Measurements from ENCODE around the gene TNFAIP8.
A peak's percentile ranks its signal among the peaks of the same experiment; 100 is the strongest.

TNFAIP8 gene

DNA sequence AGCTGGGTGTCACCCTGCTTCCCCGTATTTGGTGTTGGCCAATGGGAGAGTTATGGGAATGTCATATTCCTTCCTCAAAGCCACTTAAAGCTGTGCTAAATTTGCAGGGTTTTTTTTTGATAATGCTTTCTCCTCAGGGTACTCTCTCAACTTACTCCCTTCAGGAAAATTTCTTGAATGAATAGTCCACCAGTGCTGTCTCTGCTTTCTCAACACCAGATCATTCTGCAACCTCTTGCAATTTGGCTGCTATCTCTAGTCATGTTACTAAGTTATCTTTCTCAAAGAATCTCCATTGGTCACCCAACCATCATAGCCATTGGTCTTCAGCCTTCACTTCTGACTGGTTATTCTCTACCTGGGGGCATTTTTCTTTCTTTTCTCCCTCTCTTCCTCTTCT lies 13.4 kb upstream of the TNFAIP8 start:
- in situ Hi-C loops (cut with HindIII; ENCODE audit: low pct_ligation_motif_present, low pct_unique_long_range_greater_than_20kb, low sequenced_read_pairs): no loop called here
- no peak for DNase-seq

DNA sequence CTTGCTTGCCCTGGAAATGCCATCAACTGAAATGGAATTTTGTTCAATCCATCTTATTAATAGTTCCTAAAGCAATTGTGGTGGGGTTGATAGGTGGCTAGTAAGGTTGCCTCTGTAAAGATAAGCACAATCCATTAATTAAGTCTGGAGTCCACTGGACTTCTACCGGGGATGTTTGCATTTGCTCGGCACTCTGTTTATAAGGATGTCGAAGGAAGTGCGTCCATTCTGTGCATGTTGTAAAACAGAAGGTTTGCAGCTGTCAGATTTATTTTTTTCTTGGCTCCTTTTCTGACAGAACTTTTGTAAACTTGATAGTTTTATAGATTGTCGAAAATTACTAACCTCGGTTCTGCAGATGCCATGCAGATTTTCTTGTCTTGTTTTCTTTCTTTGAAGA lies 12.8 kb upstream of the TNFAIP8 start:
- no peak for DNase-seq
- in situ Hi-C loops (cut with HindIII; ENCODE audit: low pct_ligation_motif_present, low pct_unique_long_range_greater_than_20kb, low sequenced_read_pairs): no loop called here

DNA sequence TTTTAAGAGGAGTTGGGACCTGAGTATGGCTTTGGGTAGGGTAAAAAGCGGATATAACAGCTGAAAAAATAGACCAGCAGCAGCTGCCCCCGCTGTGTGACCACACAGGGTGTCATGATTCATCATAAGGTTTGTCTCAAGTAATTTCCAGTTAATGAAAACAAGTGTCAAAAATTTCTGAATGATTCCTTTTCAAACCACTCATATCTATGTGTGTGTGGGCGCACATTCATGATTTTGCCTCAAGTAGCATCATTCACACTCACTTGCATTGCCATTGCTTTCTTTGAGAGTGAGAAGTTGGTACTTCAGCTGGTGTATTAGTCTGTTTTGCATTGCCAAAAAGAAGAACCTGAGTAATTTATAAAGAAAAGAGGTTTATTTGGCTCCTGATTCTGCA lies 12.1 kb upstream of the TNFAIP8 start:
- in situ Hi-C loops (cut with HindIII; ENCODE audit: low pct_ligation_motif_present, low pct_unique_long_range_greater_than_20kb, low sequenced_read_pairs): no loop called here
- DNase-seq: no peak

DNA sequence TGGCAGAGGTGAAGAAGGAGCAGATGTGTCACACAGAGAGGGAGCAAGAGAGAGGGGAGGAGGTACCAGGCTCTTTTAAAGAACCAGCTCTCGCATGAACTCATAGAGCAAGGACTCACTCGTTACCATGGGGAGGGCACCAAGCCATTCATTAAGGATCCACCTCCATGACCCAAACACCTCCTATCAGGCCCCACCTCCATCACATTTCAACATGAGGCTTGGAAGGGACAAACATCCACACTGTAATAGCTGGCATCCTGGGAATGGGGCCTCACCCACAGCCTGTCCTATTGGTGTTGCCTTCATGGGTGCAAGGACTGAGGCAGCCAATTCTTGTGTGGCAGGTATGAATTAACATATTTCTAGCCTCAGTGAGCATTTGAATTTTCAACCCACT lies 11.6 kb upstream of the TNFAIP8 start:
- DNase-seq: no peak
- in situ Hi-C loops (cut with HindIII; ENCODE audit: low pct_ligation_motif_present, low pct_unique_long_range_greater_than_20kb, low sequenced_read_pairs): no loop called here

DNA sequence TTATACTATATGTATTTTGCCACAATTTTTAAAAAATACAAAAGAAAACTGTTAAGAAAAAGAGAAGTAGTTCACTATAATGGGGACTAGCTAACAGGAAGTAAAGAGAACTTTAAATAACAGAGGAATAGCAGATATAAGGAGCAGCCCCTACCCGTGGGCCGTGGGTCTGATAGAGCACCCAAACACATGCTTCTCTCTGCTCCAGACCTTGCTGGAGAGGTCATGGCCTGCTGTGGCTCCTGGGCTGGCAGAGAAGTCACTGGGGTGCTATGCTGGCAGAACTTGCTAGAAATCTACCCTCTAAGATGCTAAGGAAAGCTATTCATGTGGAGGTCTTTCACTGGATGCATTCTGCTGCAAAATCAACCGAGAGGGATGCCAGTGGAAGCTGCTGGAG lies 10.0 kb upstream of the TNFAIP8 start:
- in situ Hi-C loops (cut with HindIII; ENCODE audit: low pct_ligation_motif_present, low pct_unique_long_range_greater_than_20kb, low sequenced_read_pairs): no loop called here
- DNase-seq: no peak

DNA sequence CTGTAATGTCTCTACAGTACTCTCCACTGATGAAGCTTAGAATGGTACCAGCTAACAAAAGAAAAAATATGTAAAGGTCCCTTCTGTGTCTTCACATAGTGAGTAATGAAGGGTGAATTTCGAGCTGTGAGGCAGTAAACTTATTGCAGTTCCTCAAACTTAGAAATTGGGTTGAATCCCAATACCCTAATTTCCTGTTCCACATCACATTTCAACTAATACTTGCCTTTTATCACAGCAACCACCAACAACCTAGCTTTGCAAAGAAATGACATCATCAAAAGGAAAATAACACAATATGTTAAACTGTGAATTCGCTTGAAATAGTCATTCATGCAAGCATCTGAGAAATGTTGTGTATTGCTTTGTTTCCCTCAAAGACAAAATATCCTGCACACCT lies 9.4 kb upstream of the TNFAIP8 start:
- DNase-seq: no peak
- in situ Hi-C loops (cut with HindIII; ENCODE audit: low pct_ligation_motif_present, low pct_unique_long_range_greater_than_20kb, low sequenced_read_pairs): no loop called here

DNA sequence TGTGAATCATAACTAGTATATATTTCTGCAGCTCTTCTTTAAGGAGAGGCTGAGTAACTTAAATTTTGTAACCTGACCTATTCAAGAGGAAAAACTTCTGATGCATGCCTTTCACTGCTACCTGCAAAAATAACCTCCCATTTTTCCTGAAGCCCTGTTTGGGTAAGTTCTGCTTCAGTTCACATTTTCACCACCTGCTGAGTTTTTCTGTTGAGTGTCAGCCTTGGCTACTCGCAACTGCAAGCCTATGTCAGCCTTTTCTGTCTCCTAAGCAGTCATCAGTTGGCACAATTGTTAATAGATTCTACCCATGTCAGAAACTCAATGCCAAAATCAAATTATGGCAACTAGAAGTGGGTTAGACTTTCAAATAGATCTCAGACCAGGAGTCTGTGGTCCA lies 8.2 kb upstream of the TNFAIP8 start:
- in situ Hi-C loops (cut with HindIII; ENCODE audit: low pct_ligation_motif_present, low pct_unique_long_range_greater_than_20kb, low sequenced_read_pairs): no loop called here

DNA sequence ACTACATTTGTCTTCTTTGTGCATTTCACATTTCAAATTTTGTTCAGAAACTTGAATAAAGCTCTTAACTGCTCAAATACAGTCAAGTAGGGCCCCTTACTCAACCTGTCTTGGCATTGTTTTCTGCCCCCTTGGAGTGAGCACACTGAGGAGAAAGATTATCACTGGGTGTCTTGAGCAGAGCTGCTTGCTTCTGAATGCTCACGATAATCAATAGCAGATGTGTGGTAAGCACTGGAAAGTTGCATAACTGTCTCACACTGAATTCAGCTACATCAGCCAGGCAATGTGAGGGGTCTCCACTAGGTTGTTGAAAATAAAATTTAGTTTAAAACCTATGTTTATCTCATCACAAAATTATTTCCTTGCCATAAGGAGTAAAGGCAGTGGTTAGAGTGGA lies 7.8 kb upstream of the TNFAIP8 start:
- no peak for DNase-seq
- in situ Hi-C loops (cut with HindIII; ENCODE audit: low pct_ligation_motif_present, low pct_unique_long_range_greater_than_20kb, low sequenced_read_pairs): no loop called here

More for the DNA sequence above, 8.2 kb upstream of the TNFAIP8 start:
- DNase-seq: peak; percentile 21

DNA sequence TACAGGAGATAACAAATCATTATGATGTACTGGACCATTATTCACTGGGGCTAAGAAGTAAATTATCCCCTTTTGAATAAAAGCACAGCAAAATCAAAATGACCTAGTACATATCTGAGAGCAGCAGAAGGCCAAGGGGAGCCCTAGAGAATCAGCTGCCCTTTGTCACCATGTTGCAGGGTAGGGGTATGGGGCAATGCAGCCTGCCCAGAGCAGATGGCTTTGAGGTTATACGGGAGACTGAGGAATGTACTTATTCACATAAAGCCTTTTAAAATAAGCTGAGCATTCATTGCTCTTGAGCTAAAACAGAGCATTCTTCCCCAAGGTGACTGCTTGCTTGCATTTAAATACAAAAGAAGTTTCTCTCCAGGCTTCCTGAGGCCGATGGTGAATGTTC lies 2.6 kb upstream of the TNFAIP8 start:
- in situ Hi-C loops (cut with HindIII; ENCODE audit: low pct_ligation_motif_present, low pct_unique_long_range_greater_than_20kb, low sequenced_read_pairs): no loop called here
- DNase-seq: no peak

DNA sequence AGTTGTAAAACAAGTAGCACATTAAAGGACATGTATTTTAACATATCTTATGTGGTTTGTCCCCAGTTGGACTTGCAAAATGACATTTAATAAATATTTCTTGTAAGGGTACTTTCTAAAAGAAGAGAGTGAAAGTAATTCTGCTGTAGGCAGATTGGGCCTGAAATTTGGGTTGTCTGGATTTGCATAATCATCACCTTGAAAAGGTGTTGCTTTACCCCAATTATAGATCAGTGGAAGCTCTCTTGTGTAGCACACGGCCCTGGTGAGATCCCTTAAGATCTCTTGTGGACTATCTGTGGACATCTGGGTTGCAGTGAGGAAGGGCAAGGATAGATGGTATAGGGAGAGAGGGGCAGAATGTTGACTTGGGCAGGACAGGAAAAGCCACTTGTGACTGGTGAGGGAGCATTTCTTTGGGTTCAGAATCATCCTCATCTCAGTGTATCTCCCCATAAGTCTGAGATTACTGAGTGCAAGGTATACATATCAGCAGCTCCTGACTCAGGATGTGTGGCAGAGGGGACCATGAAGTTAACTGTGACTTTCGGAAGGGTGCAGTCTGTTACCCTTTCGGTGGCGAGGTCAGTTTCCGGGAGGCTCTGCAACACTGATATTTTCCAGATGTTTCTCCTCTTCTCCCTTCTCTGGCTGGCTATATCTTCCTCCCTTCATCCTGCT lies 2.0 kb upstream of the TNFAIP8 start:
- in situ Hi-C loops (cut with HindIII; ENCODE audit: low pct_ligation_motif_present, low pct_unique_long_range_greater_than_20kb, low sequenced_read_pairs): no loop called here

DNA sequence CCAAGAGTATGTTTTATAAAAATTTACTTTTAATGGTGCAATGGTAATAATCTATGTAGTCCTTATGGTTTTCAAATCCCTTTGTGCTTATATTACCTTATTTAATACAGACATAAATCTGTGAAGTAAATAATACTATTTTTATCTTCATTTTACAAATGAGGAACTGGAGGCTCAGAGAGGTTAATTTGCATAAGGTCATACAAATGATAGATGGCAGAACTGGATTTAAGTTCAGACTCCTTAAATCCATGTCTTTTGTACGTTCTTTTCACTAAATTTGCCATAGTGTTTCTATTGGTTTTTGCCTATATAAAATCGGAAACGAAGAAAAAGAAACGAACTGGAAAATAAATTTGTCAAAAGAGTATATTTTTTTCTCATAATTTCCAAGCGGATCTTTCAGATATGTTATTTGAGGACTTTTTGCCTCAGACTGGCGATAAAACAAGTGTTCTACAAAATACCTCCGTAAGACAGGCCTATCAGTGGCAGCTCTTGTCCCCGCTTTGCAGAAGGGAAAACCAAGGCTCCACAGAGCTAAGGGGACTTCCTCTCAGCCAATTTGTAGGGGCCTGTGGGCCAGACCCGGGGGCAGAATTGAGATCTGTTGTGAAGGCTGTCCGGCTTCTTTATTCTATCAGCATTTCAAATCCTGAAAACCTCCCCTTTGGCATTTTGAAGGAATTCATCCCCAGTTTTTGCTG lies 1.1 kb upstream of the TNFAIP8 start:
- in situ Hi-C loops (cut with HindIII; ENCODE audit: low pct_ligation_motif_present, low pct_unique_long_range_greater_than_20kb, low sequenced_read_pairs): no loop called here
- DNase-seq: no peak

More for the DNA sequence above, 2.0 kb upstream of the TNFAIP8 start:
- DNase-seq: no peak

DNA sequence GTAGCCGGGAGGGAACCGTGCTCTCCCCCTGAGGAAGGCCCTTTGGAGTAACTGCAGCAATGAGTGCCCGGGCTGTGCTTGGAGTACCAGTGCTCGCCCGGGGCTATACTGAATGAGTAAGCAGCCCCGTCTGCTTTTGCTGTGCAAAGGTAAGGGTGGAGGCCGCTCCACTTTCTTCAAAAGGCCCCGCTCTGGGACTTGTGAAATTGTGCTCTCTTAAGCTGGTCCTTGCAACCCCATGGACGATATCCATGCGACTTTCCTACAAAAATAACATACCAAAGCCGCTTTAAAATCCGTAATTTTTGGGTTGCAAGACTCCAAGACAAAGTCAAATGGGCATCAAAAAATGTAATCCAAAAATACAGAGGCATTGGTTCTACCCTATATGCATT lies 578 bp upstream of the TNFAIP8 start:
- peak; percentile 23 for DNase-seq
- in situ Hi-C loops (cut with HindIII; ENCODE audit: low pct_ligation_motif_present, low pct_unique_long_range_greater_than_20kb, low sequenced_read_pairs): no loop called here

DNA sequence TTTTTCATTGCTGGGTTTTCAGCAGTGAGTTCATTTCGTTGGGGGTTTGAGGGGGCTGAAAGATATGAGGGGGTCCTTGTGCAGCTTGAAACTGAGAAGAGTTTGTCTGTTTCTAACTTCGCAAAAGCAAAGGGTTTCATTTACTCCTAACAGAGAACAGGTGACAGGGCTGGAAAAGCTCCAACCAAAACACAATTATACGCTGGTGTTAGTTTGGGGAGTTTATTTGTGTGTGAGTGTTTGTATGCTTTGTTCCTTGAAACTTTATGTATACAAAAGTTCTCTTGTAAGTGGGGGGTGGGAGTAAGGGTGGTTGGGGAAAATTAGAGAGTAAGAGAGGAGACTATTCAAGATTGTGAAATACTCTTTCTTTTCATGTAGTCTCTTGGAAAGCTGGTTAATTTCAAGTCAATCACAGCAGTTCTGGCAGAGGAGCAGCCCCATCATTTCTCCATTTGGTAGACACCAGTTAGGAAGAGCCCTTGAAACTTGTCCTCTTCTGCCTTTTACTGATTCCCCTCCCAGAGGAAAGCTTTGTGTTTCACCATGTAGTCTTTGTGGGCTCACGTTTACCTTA lies 881 bp downstream of the TNFAIP8 start:
- in situ Hi-C loops (cut with HindIII; ENCODE audit: low pct_ligation_motif_present, low pct_unique_long_range_greater_than_20kb, low sequenced_read_pairs): no loop called here
- DNase-seq: no peak

DNA sequence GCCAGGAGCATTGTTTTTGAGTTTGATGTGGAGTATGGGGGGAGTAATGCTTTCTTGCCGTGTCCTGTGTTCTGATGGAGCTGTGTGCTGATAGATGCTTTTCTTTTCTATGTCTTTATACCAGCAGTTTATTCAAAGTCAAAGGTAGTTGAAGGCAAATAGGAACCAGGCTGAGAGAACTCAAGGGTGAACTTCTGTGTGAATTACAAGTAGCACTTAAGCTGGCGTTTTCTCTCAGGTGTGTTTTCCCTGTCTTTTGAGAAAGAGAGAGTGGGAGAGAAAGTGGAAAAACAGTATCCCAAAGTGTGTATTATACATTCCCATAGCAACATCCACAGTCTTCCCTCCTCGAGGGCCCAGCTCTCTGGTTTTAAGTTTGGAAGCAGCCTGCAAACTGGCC lies 1.5 kb downstream of the TNFAIP8 start:
- no peak for DNase-seq
- in situ Hi-C loops (cut with HindIII; ENCODE audit: low pct_ligation_motif_present, low pct_unique_long_range_greater_than_20kb, low sequenced_read_pairs): no loop called here

DNA sequence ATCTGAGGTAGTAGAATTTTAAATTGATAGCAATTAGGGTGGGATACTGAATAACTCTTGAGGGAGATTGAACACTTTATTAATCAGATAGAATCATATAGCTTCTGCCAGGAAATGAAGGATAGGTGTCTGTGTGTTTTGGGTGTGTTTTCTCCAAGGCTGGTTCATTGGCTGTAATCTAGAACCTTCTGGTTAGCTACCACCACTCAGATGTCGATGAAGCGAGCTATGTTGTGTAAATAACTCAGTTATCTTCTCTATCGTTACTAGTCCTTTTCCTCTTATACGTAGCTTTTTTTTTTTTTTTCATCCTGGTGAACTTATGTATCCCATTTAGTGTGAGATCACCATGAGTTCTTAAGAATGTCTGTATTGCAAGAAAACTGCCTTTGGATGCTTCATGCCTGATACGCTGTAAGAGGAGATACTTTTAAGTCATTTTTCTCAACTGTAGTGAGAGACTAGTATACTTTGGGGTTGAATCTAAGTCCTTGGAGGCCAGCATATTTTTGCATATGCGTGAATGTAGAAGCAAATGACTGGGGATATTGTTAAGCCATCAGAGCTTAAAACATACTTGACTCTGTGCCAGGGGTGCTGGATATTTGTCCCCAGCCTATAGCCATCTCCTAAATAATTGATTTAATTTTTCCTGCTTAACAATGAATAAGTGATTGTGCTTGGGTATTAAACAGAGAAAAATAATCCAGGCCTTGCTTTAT lies 2.1 kb downstream of the TNFAIP8 start:
- no peak for DNase-seq
- in situ Hi-C loops (cut with HindIII; ENCODE audit: low pct_ligation_motif_present, low pct_unique_long_range_greater_than_20kb, low sequenced_read_pairs): no loop called here

DNA sequence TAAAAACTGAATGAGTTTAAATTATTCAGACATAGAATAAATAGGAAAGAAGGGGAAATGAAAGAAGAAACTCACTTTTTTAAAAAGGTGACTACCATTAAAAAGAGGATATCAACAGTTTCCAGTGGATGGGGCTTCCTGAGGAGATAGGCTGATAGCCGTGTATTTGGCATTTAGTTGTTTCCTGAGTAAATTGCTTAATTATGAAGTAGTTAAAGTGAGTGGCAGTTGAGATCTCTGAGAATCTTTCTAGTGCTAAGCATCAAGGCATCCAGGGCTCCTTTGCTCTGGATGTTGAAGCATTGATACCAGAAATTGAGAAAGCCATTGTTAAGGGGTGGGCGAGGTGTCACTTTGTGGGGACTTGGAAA lies 2.7 kb downstream of the TNFAIP8 start:
- in situ Hi-C loops (cut with HindIII; ENCODE audit: low pct_ligation_motif_present, low pct_unique_long_range_greater_than_20kb, low sequenced_read_pairs): no loop called here
- DNase-seq: no peak

DNA sequence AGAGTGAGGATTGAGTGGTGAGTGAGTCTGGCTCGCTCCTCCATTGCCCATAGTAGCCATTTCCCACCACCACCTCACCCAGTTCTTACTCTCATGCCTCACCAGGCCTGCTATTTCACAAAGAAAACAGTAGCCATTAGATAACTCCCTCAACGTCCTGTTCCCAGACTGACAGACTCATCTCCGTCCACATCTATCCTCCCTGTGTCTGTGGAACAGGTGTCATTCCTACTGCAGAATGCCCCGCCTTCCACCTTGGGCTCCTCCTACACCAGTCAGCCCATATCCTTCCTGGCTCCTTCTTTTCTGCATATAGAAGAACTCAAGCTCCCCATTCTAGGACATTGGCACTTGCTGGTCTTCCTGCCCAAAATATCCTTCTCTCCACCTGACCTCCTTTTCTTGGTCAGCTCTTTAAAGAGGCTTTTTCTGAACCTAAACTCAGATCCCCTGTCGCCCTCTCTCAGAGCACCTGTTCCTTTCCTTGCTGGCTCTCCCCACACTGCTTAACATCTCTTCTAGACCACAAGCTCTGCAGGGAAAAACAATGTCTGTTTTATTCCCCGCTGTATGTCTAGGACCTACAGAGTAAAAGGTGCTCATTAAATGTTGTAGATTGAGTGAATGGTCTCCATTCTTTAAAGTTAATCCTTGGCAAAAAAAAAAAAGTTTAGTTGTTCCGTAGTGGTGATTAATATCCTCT lies 3.2 kb downstream of the TNFAIP8 start:
- no peak for DNase-seq
- in situ Hi-C loops (cut with HindIII; ENCODE audit: low pct_ligation_motif_present, low pct_unique_long_range_greater_than_20kb, low sequenced_read_pairs): no loop called here

DNA sequence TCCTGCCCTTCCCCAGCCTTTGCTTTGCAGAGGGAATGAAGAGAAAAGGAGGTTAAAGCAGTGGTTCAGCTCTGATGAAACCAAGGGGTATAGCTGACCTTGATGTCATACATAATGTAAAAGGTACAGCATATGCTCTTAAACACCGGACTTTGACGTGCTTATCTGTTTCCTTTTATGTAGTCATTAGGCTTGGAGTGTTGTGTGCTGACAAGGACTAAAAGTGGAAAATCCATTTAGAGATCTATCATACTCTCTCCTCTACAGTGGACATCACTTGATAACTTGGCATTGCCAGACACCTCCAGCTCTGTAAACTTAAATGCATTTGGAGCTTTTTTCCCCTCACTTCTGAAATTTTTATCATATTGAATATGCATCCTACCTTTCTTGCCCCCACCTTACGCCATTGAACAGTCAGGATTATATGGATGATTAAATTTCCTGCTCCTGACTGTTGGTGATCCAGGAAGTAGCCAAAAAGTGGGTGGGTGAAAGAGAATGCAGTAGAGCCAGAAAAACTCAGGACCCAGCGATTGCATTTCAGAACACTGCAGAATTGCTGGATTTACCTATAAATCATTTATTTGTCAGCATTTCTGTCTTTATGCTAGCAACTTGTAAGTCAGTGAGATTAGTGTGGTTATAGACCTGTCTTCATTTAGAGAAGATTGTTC lies 4.1 kb downstream of the TNFAIP8 start:
- DNase-seq: no peak
- in situ Hi-C loops (cut with HindIII; ENCODE audit: low pct_ligation_motif_present, low pct_unique_long_range_greater_than_20kb, low sequenced_read_pairs): no loop called here

Measured in ACHN (cell line).